NCI-H226 (cell line): ENCODE measurements around the gene KIF2A.

Experiments used
- DNase-seq: peaks from one replicate; pipeline ENCODE4 v3.0.0-alpha.2; 2015

Gene KIF2A

GRCh38 chr5:62386824-62387223 lies 80.8 kb downstream of the KIF2A start:
- DNase-seq = no peak

GRCh38 chr5:62395210-62395950 lies 89.4 kb downstream of the KIF2A start:
- DNase-seq = no peak

- peak; percentile 96 for DNase-seq
Observed at GRCh38 chr5:62403411-62404250, 97.6 kb downstream of the KIF2A start, which contains the start of gene DIMT1. Gene DIMT1 (minus strand): TSS chr5:62403905. CDS start chr5:62403772, 133 bp downstream.

- DNase-seq = peak; percentile 98
Observed at GRCh38 chr5:62412549-62413329, 106.7 kb downstream of the KIF2A start, which contains the start of gene IPO11. Gene IPO11 (plus strand): TSS chr5:62412763. CDS start chr5:62437280, 24,517 bp downstream.

GRCh38 chr5:62413711-62414110 lies 107.7 kb downstream of the KIF2A start:
- no peak for DNase-seq

GRCh38 chr5:62418462-62419076 lies 112.6 kb downstream of the KIF2A start:
- DNase-seq = no peak

GRCh38 chr5:62419609-62420008 lies 113.6 kb downstream of the KIF2A start:
- DNase-seq = no peak

- no peak for DNase-seq
Observed at GRCh38 chr5:62421414-62421813, 115.4 kb downstream of the KIF2A start.

GRCh38 chr5:62424763-62425162 lies 118.8 kb downstream of the KIF2A start:
- no peak for DNase-seq

GRCh38 chr5:62431735-62432620 lies 126.0 kb downstream of the KIF2A start:
- no peak for DNase-seq

GRCh38 chr5:62432621-62433064 lies 126.6 kb downstream of the KIF2A start:
- DNase-seq = no peak
